SK-N-DZ (cell line): Measurements from ENCODE around the gene PSMG3.

ENCODE experiments used
- DNase-seq: peaks from one replicate; pipeline ENCODE4 v3.0.0-alpha.2; 2015; ENCODE audit warnings: low spot score

The PSMG3 gene

GRCh38 chr7:1545417-1546246, 24.2 kb downstream of the PSMG3 start:
- no peak for DNase-seq

- peak; percentile 52 for DNase-seq
These were observed 24.9 kb downstream of the PSMG3 start for GRCh38 chr7:1544896-1545416.

- DNase-seq: no peak
These were observed 25.5 kb downstream of the PSMG3 start for GRCh38 chr7:1544178-1544895.

GRCh38 chr7:1543826-1544177, 26.0 kb downstream of the PSMG3 start:
- DNase-seq: no peak

- DNase-seq: no peak
These were observed 26.7 kb downstream of the PSMG3 start for GRCh38 chr7:1542841-1543747.

GRCh38 chr7:1542329-1542728, 27.5 kb downstream of the PSMG3 start:
- no peak for DNase-seq

GRCh38 chr7:1541431-1542162, 28.2 kb downstream of the PSMG3 start:
- DNase-seq: no peak

- DNase-seq: no peak
These were observed 29.0 kb downstream of the PSMG3 start for GRCh38 chr7:1540776-1541271.

GRCh38 chr7:1539882-1540775, 29.7 kb downstream of the PSMG3 start:
- no peak for DNase-seq

- DNase-seq: peak; percentile 75
These were observed 30.5 kb downstream of the PSMG3 start for GRCh38 chr7:1539181-1539881.

GRCh38 chr7:1538544-1539180, 31.2 kb downstream of the PSMG3 start:
- no peak for DNase-seq

- DNase-seq: peak; percentile 97
These were observed 32.1 kb downstream of the PSMG3 start for GRCh38 chr7:1537535-1538412.

GRCh38 chr7:1536743-1537534, 32.9 kb downstream of the PSMG3 start:
- no peak for DNase-seq

- DNase-seq: no peak
These were observed 33.4 kb downstream of the PSMG3 start for GRCh38 chr7:1536455-1536742.

- no peak for DNase-seq
These were observed 34.0 kb downstream of the PSMG3 start for GRCh38 chr7:1535701-1536454.

- no peak for DNase-seq
These were observed 34.8 kb downstream of the PSMG3 start for GRCh38 chr7:1535100-1535458.
